ENCODE results near the gene IL7R. TPM values are rescaled to one million over a fixed set of nuclear protein-coding genes. Genes with fewer than 3 reads are reported as not detected.

The IL7R gene
- total RNA-seq, 4 donors from 2014 or later = 4.4 to 19.1 (median 11.1) TPM

DNA sequence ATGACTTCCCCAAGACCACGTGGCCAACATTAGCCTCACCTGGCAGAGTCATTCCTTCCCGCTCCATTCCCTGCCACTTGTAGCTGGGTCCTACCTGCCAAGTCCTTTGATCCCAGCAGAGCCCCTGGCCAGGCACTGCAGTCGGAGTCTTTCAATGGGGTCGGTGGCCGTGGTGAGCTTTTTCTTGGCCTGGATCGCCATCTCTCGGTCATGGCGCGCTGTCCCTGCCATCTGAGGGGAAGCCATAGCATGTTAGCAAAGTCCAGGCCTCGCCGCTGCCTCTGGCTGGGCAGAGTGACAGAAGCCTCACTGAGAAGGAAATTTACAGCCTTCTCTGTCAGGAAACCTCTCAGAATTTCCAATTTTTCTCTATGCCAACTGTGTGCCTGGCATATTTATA, 64.2 kb downstream of the IL7R start:
- WGBS, 2 donors = 61 to 62% methylated on average over 10 to 11 of the region's 11 CpGs

DNA sequence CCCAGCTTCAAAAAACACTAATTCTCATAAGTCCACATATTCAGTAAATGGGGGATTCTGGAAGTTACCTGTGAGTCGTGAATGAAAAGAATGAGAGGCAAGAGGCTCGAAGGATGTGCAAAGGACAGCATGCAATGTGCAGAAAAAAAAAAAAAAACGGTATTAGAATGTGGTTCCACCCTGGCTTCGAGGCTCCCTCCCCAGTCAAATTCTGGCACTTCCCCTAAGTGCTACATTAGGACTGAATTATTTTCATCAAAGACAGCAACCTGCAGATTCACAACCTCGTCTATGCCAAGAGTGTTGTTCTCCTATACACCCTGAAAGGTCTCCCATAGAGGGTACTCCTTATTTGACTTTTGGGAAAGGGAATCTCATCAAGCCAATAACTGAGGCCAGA, 65.2 kb downstream of the IL7R start:
- H3K4me3 ChIP-seq = no peak overlapping the region
- intact Hi-C loops (cut with DNase I) = loop anchor here (10.0 kb wide), 2 partner anchors 267 to 307 kb away; partner anchors contain the start of gene SPEF2
- no peaks in the 10 kb centered on the region for H3K36me3 ChIP-seq
- WGBS, 2 donors = 37 to 56% methylated on average over 5 of the region's 5 CpGs
- TF ChIP-seq, protein P1, sequence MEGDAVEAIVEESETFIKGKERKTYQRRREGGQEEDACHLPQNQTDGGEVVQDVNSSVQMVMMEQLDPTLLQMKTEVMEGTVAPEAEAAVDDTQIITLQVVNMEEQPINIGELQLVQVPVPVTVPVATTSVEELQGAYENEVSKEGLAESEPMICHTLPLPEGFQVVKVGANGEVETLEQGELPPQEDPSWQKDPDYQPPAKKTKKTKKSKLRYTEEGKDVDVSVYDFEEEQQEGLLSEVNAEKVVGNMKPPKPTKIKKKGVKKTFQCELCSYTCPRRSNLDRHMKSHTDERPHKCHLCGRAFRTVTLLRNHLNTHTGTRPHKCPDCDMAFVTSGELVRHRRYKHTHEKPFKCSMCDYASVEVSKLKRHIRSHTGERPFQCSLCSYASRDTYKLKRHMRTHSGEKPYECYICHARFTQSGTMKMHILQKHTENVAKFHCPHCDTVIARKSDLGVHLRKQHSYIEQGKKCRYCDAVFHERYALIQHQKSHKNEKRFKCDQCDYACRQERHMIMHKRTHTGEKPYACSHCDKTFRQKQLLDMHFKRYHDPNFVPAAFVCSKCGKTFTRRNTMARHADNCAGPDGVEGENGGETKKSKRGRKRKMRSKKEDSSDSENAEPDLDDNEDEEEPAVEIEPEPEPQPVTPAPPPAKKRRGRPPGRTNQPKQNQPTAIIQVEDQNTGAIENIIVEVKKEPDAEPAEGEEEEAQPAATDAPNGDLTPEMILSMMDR (IDR thresholded peaks at IDR 0.05) = no peak
- TF ChIP-seq POLR2A (IDR thresholded peaks at IDR 0.05) = no peak
- H3K9me3 ChIP-seq = no peaks in the 10 kb centered on the region
- H3K27ac ChIP-seq = no peak overlapping the region
- peaks cover 0 to 13% (median 0%) of the 10 kb centered on the region in 3 donors for H3K4me1 ChIP-seq
- peaks cover 0 to 52% (median 0%) of the 10 kb centered on the region in 4 donors for H3K27me3 ChIP-seq
- DNase-seq = no peak

More for the DNA sequence above, 64.2 kb downstream of the IL7R start:
- Histone ChIP-seq H3K4me1 (peaks cover 0 to 10% (median 0%) of the 10 kb centered on the region in 3 donors), H3K36me3 (no peaks in the 10 kb centered on the region), H3K9me3 (no peaks in the 10 kb centered on the region), H3K4me3 (no peak overlapping the region), H3K27ac (no peak overlapping the region), H3K27me3 (peaks cover 0 to 42% (median 0%) of the 10 kb centered on the region in 4 donors)
- no peak for TF ChIP-seq POLR2A (IDR thresholded peaks at IDR 0.05)
- TF ChIP-seq, protein P1 (IDR thresholded peaks at IDR 0.05) = no peak
- no peak for DNase-seq
- intact Hi-C loops (cut with DNase I) = loop anchor here (10.0 kb wide), 2 partner anchors 266 to 306 kb away; partner anchors contain the start of gene SPEF2

DNA sequence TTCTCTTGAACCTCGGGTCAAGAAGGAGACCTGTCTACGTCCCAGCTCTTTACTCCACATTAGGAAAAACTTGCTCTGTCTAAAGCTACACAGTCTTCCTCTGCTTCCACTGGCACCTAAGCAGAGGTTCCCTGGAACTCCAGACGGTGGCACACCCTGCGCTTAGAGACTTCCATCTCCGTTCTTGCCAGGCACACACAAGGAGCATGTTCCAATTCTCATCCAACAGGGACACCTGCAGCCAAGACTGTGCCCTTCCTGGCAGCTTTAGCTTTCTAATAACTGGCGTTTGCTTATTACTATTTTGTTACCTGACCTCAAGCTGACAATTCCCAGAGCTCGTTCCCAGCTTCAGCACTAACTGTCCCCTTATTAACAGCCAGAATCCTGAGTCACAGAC, 65.8 kb downstream of the IL7R start:
- 64 to 74% methylated on average over 7 of the region's 7 CpGs for WGBS, 2 donors
- H3K9me3 ChIP-seq = no peaks in the 10 kb centered on the region
- peaks cover 0 to 57% (median 0%) of the 10 kb centered on the region in 4 donors for H3K27me3 ChIP-seq
- H3K36me3 ChIP-seq = no peaks in the 10 kb centered on the region
- TF ChIP-seq, protein P1 (IDR thresholded peaks at IDR 0.05) = no peak
- TF ChIP-seq POLR2A (IDR thresholded peaks at IDR 0.05) = no peak
- intact Hi-C loops (cut with DNase I) = loop anchor here (10.0 kb wide), 2 partner anchors 268 to 308 kb away; partner anchors contain the start of gene SPEF2
- no peak overlapping the region for H3K4me3 ChIP-seq
- no peak for DNase-seq
- H3K4me1 ChIP-seq = peaks cover 0 to 13% (median 0%) of the 10 kb centered on the region in 3 donors
- no peak overlapping the region for H3K27ac ChIP-seq

DNA sequence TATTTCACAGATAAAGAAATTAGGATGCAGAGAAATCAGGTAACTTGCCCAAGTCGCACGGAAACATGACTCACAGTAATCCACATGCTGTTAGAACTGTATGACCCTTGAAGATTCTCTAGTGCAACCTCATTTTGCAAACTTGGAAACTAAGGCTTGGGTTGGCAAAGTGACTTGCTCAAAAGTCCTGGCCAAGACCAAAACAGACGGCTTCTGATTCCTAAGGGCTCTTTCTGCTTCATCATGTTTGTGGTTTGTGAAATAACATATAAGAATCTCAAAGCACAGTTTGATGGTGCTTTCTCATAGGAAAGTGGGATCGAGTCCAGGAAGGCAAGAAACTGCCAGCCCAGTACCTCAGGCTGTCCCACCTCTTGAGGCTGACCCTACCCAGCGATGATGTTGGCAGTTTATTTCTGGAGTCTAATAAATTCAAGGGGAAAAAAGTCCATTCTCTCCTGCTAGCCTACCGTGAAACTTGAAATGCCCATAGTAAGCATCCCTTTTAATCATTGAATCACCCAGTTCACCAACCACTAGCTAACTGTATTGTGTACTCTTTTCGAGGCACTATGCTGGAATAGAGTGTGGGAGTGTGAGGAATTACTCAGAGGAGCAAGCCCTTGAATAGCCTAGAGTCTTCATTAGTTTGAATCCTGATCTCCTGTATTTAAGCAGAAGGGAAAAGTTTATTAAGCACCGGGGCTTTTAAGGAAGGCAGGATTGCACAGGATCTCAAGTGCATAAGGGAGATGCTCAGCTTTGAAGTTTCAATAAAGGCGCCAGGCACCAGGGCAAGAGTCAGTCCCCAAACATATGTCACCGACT, 67.6 kb downstream of the IL7R start:
- Histone ChIP-seq H3K4me1 (peaks cover 0 to 13% (median 0%) of the 10 kb centered on the region in 3 donors), H3K27ac (no peak overlapping the region), H3K36me3 (no peaks in the 10 kb centered on the region), H3K9me3 (no peaks in the 10 kb centered on the region), H3K27me3 (peaks cover 0 to 60% (median 0%) of the 10 kb centered on the region in 4 donors), H3K4me3 (no peak overlapping the region)
- TF ChIP-seq, protein P1 (IDR thresholded peaks at IDR 0.05) = no peak
- no peak for TF ChIP-seq POLR2A (IDR thresholded peaks at IDR 0.05)
- DNase-seq = no peak
- WGBS, 2 donors = 44% methylated on average over 9 to 10 of the region's 10 CpGs
- intact Hi-C loops (cut with DNase I) = loop anchor here (10.0 kb wide), 2 partner anchors 270 to 310 kb away; partner anchors contain the start of gene SPEF2

Measured in esophagus squamous epithelium (tissue), 5 donors.